Suppressor macrophage treated with lipopolysaccharide for 1 hour (primary cell): ENCODE data around the gene NRARP.
"Not testable (repeated sequence)": the region's sequence is repeated elsewhere in the genome, so short reads cannot be mapped to it uniquely, and the experiment has no call there.

Source experiments
- DNase-seq, 3 donors: peaks; one replicate each; pipeline ENCODE4 v3.0.0-alpha.2; 2020 to 2022

NRARP gene

DNA sequence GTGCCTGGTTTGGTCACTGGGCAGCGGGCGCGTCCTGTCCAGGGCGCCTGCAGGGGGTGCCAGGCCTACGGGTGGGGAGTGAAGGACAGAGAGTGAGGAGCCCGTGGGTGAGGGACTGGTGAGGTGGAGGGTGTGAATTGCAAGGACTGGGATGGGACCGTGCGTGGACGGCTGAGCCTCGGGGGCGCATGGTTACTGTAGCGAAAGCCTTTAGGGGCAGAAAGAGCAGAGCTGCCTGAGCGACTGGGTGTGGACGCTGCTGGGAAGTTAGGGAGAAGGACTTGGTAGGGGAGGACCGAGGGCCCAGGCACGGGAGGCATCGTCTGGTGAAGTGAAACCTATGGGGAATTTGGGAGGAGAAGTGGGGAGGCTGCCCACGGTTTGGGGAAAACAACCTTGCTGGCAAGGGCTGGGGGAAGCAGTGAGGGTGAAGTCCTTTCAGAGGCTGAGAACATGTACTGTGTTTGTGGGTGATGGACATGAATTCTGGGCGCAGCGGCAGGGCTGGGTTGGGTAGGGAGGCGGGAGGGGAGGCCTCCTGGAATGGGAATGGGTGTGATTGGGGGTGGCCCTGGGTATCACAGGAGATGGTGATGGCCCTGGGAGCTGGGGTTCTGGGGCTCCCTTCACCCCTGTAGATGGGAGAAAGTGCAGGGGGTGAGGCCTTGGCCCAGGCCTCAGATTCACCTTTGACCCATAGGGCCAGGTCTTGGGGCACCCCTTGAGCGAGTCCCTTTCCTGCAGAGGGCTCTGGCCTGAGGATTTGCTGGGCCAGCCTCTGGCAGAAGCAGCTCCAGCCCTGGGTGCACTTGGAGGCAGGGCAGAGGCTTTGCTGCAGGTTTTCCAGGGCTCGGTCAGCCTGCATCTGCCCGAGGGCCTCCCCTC lies 26.2 kb downstream of the NRARP start:
- DNase-seq = peak; percentile 69 to 81 (median 78)

DNA sequence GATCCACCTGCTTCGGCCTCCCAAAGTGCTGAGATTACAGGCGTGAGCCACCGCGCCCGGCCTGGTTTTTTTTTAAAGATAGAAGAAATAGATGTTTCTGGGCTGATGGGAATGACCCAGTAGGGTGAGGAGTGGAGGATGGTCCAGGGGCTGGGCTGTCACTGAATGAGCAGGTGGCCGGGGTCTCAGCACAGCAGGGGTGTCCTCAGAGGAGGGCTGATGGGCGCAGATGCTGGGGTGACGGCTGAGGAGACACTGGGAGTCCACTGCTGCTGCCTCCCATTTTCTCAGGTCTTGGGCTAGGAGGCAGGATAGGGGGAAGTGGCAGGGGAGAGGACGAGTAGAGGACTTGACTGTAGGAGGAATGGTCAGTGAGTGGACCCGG lies 26.9 kb downstream of the NRARP start:
- DNase-seq = no peak

DNA sequence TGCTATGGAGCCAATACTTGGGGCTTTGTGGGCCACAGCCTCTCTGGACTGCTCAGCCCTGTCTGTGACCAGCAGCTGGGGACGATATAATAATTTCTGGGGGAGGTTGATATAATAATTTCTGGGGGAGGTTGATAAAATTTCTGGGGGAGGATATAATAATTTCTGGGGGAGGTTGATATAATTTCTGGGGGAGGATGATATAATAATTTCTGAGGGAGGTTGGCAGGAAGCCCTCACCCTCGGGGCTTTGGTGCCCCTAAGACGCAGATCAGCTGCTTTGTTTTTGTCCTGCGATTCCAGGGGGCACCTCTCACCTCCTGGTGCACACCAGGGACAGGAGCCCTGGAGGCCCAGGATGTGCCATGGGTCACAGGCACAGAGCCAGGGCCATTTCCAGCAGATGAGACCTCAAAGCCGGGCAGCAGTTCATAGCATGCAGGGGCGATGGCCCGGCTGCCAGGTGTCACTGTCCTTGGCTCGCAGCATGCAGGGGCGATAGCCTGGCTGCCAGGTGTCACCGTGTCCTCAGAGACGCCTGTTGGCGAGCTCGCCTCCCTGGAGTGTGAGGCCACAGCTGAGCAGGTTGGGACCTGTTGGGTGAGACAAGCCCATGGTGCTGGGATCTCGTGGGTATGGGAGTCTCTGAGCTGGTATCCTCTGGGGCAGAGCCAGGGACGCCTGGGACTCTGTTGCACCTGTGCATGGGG lies 28.3 kb downstream of the NRARP start:
- no peak for DNase-seq

DNA sequence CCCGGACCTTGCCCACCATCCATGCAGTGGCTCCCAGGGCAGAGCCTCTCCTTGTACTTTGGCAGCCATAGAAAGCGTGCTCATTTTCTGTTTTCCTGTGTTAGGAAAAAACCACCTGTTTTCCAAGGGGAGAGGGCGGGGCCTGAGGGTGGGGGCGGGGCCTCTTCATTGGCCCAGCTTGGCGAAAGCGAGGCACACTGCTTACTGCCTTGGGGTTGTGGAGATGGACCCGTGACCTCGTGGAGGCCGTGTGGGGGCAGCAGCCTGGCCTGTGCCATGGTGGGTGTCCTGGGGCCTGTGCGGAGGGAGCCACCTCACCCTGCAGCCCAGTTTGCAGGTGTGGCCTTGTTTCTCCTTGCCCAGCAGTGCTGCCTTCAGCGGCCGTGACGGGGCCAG lies 29.0 kb downstream of the NRARP start:
- no peak for DNase-seq

DNA sequence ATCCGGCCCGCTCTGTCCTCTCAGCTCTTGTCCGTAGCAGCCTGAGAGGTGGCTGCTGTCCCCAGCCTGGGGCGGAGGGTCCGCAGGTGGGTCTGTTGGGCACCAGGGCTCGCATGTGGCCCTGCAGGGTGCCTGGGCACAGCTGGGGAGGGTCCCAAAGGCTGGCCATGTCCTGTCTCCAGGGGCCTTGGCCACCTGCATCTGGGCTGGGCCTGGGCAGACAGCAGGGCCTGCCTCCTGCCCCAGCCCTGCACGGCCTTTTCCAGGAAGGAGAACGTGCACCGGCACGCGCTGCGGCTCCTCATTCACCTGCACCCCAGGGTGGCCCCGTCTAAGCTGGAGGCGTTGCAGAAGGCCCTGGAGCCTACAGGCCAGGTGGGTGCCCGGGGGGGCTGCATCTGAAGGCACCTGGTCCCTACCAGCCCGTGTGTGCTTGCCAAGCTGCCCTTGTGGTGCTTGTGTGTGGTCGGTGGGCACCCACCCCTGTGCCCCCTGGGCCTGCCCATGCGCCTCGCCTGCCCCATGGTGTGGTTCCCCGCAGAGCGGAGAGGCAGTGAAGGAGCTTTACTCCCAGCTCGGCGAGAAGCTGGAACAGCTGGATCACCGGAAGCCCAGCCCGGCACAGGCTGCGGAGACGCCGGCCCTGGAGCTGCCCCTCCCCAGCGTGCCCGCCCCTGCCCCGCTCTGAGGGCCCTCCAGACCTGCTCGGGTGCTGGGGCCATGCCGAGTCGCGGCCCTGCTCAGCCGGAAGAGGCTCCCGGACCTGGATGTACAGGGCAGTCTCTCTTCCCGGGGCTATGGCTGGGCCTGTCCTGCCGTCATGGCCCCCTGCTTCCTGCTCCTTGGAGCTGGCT lies 29.6 kb downstream of the NRARP start:
- DNase-seq = no peak

DNA sequence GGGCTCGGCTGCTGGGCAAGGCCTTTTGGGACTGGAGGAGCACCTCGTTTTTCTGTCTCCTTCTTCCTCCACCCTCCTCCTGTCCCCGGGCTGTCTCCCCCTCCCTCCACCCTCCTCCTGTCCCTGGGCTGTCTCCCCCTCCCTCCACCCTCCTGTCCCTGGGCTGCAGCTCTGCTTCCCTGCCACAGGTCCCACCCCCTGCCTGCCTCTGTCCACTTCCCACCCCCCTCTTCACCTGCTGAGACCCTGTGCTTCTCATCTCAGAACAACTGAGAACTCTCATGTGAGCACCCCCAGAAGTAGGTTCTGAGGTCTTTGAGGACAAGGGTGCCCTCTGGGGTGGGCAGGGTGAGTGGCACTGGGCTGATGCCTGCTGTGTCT lies 30.4 kb downstream of the NRARP start:
- DNase-seq = no peak

DNA sequence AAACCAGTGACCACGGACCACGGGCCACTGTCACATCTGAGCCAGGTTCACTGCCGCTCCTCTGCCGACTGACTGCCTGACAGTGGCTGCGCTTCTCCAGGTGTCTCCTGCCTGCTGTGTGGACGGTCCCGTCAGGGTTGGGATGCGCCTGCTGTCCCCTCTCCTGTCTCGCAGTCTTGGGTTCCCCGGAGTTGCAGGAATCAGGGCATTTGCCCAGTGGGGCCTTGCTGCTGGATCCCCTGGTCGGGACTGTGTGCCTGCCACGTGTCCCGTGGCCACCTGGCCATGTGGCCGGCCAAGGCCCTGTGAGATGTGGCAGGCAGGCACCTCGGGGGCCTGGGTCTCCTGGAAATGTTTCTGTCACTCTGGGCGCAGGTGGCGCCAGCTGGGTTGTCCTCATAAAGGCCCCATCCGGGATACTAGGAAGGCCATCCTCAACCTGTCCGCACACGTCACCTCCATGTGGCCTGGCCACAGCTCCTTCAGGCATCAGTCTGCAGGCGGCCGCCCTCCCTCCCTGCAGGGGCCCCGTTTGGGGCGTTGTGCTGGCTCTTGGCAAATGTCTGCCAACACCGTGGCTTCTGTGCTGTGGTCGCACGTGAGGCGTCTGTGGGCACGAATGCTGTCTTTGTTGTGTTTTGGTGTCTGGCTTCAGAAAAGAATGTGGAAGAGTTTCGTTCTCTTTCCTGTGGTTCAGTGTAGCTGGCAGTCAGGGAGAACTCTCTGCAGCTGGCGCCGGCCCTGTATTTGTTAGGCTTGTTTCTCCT lies 31.0 kb downstream of the NRARP start:
- DNase-seq = no peak

DNA sequence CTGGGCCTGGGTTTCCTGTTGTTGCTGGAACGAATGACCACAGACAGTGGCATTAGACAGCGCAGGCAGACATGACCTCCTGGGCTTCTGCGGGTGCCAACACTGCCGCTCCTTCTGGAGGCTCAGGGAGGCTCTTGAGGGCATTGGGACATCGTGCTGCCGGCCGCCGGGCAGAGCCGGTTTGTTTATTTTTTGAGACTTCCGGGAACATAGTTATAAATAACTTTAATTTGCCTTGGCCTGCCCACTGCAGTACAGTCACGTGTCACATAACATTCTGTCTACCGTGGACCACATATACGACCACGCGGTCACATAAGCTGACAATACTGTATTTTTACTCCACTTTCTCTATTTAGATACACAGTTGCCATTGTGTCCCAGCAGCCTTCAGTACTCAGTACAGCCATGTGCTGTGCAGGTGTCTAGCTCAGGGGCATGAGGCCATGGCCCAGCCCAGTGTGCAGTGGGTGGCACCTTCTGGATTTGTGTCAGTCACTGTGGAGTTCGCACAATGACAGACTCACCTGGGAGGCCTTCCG lies 32.8 kb downstream of the NRARP start:
- DNase-seq = no peak

DNA sequence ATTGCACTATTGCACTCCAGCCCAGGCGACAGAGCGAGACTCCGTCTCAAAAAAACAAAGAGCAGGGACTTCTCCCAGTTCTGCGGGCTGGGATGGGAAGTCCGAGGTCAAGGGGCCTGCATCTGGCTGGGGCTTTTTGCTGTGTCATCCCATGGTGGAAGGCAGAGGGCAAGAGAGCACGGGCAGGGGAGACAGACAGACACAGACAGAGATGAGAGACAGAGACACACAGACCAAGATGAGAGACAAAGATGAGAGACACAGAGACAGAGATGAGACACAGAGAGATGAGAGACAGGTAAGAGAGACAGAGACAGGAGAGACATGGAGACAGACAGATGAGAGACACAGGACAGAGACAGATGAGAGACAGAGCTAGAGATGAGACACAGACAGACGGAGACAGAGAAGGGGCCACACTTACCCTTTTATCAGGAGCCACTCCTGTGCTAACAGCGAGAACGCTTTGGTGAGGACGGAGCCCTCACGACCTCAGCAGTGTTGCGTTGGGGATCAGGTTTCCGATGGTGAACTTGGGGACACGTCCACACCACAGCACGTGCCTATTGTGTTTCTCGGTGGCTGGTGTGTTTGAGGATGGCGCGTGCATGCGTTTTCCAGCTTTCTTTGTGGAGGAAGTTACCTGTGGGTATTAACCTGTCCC lies 33.4 kb downstream of the NRARP start:
- DNase-seq = peak; percentile 42 to 73 (median 61)

DNA sequence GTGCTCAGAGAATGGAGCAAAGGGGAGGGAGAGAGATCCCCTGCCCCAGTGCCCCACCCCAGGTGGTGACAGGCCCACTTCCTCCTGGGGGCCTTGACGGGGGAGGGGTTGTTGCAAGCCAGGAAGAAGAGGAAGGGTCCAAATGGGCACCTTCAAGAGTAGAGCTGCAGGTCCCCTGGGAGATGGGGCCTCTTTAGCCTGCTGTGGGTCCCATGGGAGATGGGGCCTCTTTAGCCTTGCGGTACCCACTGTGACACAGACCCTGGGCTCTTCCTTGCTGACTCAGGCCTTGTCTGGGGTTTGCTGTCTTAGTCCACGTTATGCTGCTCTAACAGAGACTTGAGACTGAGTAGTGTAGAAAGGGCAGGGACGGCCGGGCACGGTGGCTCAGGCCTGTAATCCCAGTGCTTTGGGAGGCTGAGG lies 34.1 kb downstream of the NRARP start:
- no peak for DNase-seq

DNA sequence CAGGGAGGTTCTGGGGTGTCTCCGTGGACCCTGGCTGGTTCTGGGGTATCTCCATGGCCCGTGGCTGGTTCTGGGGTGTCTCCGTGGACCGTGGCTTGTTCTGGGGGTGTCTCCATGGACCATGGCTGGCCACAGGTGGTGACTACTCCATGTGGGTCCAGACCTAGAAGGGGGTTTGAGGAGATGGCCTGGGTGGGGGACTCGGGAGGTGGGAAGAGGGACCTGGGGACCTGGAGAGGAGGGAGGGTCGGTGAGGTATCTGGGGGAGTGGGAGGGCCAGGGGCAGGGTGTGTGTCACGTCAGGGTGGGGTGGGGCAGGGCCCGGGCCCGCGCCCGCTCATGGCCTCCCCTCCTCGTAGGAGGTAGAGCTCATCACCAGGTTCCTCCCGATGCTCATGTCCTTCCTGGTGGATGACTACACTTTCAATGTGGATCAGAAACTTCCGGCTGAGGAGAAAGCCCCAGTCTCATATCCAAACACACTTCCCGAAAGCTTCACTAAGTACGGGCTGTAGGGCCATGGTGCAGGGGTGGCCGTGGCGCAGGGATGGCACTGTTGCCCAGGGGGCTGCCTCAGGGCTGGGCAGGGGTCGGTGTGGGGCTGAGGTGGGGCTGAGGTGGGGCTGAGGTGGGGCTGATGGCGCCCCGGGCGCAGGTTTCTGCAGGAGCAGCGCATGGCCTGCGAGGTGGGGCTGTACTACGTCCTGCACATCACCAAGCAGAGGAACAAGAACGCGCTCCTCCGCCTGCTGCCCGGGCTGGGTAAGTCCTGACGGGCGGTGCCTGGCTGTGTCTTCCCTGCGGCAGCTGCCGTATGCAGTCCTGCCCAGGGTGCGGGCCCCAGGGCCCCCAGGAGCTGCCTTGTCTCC lies 35.3 kb downstream of the NRARP start:
- no peak for DNase-seq

DNA sequence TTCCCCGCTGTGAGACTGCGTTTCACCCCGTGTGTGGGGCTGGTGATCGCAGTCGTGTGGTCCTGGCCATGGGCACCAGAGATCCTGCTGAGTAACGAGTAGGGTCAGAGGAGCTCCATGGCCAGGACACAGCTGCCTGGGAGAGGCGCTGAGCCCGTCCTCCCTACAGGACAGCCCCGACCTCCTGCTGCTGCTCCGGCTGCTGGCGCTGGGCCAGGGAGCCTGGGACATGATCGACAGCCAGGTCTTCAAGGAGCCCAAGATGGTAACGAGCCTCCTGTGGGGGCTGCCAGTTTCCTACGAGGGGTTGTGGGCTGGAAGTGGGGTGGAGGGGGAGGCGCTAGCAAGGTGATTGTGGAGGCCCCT lies 35.9 kb downstream of the NRARP start:
- DNase-seq = no peak

DNA sequence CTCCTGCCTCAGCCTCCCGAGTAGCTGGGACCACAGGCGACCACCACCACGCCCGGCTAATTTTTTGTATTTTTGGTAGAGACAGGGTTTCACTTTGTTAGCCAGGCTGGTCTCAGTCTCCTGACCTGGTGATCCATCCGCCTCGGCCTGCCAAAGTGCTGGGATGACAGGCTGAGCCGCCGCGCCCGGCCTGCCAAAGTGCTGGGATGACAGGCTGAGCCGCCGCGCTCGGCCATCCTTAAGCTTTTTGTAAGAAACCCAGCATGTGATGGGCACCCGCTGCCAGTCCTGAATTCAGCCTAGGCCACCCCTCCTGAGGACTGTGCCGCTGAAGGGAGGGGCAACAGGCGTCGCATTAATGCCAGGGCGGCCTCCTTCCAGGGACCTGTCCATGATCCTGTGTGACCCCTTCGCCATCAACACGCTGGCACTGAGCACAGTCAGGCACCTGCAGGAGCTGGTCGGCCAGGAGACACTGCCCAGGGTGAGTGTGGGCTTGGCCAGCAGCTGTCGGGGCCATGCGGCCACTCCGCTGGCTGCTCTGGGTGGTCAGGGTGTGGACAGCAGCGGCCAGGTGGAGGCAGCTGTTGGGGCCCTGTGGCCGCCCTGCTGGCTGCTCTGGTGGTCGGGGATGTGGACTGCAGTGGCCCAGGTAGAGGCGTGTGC lies 36.4 kb downstream of the NRARP start:
- DNase-seq = no peak

DNA sequence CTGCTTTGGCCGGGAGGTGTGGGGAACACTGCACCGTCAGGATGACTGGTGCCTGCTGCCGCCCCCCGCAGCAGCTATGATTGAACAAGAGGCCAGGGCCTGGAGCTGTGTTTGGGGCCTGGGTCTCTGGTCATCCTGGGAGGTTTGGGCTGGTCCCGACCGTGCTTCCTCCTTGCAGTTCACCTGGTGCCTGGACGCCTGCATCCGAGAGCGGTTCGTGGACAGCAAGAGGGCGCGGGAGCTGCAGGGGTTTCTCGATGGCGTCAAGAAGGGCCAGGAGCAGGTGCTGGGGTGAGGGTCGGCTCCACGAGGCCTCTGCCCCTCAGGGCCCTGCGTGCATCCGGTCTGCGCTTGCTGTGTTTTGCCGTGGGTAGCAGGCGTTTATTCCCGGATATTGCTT lies 38.0 kb downstream of the NRARP start:
- no peak for DNase-seq

DNA sequence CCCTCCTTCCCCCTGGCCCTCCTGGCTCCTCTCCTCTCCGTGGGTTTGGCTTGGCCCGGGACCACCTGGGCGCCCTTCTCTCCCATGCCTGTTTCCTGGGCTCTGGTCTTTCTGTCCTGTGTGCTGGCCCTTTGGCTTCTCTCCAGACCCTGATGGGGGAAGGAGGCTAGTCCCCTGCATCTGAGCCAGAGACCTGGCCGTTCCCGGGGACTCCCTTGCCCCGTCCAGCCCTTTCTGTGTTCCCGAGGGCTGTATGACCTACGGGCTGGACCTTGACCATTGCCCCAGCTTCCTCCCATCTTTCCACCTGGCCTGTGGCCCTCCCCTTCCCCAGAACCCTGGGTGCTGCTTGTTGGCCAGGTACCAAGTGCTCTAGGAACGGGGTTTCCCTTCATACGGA lies 38.6 kb downstream of the NRARP start:
- no peak for DNase-seq

DNA sequence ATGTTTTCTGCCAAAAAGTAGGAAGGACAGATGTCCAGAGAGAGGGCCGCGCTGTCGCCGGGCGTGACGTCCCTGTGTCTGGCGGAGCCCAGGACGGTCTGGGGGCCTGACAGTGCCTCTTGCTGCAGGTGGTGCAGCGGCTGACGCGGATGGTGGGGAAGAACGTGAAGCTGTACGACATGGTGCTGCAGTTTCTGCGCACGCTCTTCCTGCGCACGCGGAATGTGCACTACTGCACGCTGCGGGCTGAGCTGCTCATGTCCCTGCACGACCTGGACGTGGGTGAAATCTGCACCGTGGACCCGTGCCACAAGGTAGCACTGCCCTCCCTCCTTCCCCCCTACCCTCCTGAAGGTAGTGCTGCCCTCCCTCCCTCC lies 39.2 kb downstream of the NRARP start:
- no peak for DNase-seq

DNA sequence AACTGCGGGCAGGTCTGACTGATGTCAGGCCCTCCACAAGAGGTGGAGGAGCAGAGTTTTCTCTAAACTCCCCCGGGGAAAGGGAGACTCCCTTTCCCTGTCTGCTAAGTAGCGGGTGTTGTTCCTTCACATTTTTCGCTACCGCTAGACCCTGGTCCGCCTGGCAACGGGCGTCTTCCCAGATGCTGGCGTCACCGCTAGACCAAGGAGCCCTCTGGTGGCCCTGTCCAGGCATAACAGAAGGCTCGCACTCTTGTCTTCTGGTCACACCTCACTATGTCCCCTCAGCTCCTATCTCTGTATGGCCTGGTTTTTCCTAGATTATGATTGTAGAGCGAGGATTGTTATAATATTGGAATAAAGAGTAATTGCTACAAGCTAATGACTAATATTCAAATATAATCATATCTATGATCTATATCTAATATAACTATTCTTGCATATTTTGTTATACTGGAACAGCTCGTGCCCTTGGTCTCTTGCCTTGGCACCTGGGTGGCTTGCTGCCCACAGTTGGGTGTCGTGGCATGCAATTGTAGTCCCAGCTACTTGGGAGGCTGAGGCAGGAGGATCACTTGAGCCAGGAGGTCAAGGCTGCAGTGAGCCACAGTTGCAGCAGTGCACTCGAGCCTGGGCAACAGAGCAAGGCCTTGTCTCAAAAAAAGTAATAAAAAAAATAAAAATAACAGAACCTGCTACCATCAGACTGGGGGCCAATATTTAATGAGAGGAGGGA lies 39.7 kb downstream of the NRARP start:
- not testable (repeated sequence) for DNase-seq

DNA sequence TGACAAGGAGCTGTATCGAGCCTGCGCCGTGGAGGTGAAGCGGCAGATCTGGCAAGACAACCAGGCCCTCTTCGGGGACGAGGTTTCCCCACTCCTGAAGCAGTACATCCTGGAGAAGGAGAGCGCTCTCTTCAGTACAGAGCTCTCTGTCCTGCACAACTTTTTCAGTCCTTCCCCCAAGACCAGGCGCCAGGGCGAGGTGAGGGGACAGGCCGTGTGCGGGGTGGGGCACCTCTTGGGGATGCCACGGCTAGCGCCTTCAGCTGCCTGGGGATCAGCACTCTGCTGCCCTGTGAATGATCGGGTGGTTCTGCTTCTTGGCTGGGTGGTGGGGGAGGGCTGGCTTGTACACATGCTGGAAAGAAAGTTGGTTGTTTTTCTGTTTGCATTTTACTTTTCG lies 45.2 kb downstream of the NRARP start:
- DNase-seq = no peak

DNA sequence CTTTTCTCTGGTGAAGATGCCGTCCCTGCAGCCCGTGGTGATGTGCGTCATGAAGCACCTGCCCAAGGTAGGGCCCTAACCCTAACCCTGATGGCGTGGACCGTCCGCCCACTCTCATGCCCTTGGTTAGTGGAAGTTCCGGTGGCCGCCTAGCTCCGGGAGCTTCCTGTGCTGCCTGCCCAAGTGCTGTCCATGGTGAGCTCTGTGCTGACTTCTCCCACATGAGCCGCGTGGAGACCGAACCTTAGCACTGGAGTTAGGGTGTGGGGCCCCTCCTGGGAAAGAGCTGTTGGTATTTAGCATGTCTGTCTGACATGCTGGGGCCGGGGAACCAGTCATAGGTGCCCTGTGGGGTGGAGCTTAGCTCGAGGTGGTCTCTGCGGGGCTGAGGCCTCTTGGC lies 45.7 kb downstream of the NRARP start:
- no peak for DNase-seq
